IMR-90 (cell line): Measurements from ENCODE around the gene SRSF7. TPM values are rescaled to one million over a fixed set of nuclear protein-coding genes. Genes with fewer than 3 reads are reported as not detected.
A peak's percentile ranks its signal among the peaks of the same experiment; 100 is the strongest.

Source experiments
- ATAC-seq: fragments of 200-7000 bp; cut with Tn5 transposase; 2 replicates; pipeline ENCODE4 v1.9.1; 2020; ENCODE audit warnings: low read depth, mild to moderate bottlenecking, moderate library complexity
- BruUV-seq: library from RNA; stranded (reverse); fragments of 400-500 nt; replicated peaks from 2 replicates; lab custom pipeline; 2021; lab: Mats Ljungman, UMichigan
- CTCF ChIA-PET: fragments of 300-600 bp; formaldehyde crosslinking; extraction: SDS; loops from one replicate; lab custom pipeline; 2021; ENCODE audit warnings: antibody characterized with exemption; lab: Yijun Ruan, JAX
- POLR2A ChIA-PET: fragments of 300-600 bp; sonication (Branson Sonifier 250); formaldehyde crosslinking; loops from one replicate; lab custom pipeline; 2022; ENCODE audit warnings: antibody characterized with exemption; ENCODE audit not compliant: unreplicated experiment; lab: Charles Lee
- DNase-seq: peaks from one replicate; pipeline ENCODE4 v3.0.0; 2013
- H2AFZ ChIP-seq: replicated peaks from 2 replicates; pipeline ENCODE3; 2013; ENCODE audit warnings: low read length, mild to moderate bottlenecking; ENCODE audit not compliant: poor library complexity
- H2AK5ac ChIP-seq: 2 replicates; pipeline ENCODE4 v1.6.1; 2013; ENCODE audit warnings: low read depth, low read length, inconsistent platforms
- H2AK9ac ChIP-seq: replicated peaks from 2 replicates; pipeline ENCODE3; 2013; ENCODE audit warnings: mild to moderate bottlenecking, low read depth, low read length, moderate library complexity; ENCODE audit not compliant: poor library complexity
- H2BK120ac ChIP-seq: 2 replicates; pipeline ENCODE4 v1.6.1; 2013; ENCODE audit warnings: low read depth, low read length, inconsistent platforms
- H2BK15ac ChIP-seq: 3 replicates; pipeline ENCODE4 v1.6.1; 2013; ENCODE audit warnings: low read depth, low read length, inconsistent platforms
- H2BK20ac ChIP-seq: 2 replicates; pipeline ENCODE4 v1.6.1; 2013; ENCODE audit warnings: low read depth, mild to moderate bottlenecking, inconsistent platforms, low read length, moderate library complexity
- H2BK5ac ChIP-seq: 2 replicates; pipeline ENCODE4 v1.6.1; 2013; ENCODE audit warnings: mild to moderate bottlenecking, low read depth, low read length, inconsistent platforms; ENCODE audit not compliant: poor library complexity, severe bottlenecking
- H3K14ac ChIP-seq: replicated peaks from 2 replicates; pipeline ENCODE4 v1.6.1; 2013; ENCODE audit warnings: low read depth, low read length, inconsistent platforms
- H3K18ac ChIP-seq: 2 replicates; pipeline ENCODE4 v1.6.1; 2013; ENCODE audit warnings: low read depth, low read length, control low read depth
- H3K23ac ChIP-seq: 2 replicates; pipeline ENCODE4 v1.6.1; 2013; ENCODE audit warnings: low read depth, low read length, inconsistent platforms
- H3K27ac ChIP-seq: 2 replicates; pipeline ENCODE4 v1.5.1; 2013; ENCODE audit warnings: mild to moderate bottlenecking, control low read depth, low read length; ENCODE audit not compliant: insufficient read depth
- H3K27me3 ChIP-seq: 2 replicates; pipeline ENCODE4 v1.6.1; 2013; ENCODE audit warnings: low read length; ENCODE audit not compliant: control insufficient read depth, insufficient read depth
- H3K36me3 ChIP-seq: 2 replicates; pipeline ENCODE4 v1.6.1; 2013; ENCODE audit warnings: low read length, mixed read lengths; ENCODE audit not compliant: control insufficient read depth, insufficient read depth
- H3K4ac ChIP-seq: 2 replicates; pipeline ENCODE4 v1.6.1; 2013; ENCODE audit warnings: low read depth, low read length, inconsistent platforms
- H3K4me1 ChIP-seq: 2 replicates; pipeline ENCODE4 v1.6.1; 2013; ENCODE audit warnings: low read length, mixed read lengths; ENCODE audit not compliant: control insufficient read depth, insufficient read depth
- H3K4me2 ChIP-seq: 2 replicates; pipeline ENCODE4 v1.6.1; 2013; ENCODE audit warnings: low read depth, mild to moderate bottlenecking, control low read depth, low read length, moderate library complexity
- H3K4me3 ChIP-seq: 2 replicates; pipeline ENCODE4 v1.5.1; 2013; ENCODE audit warnings: low read depth, mild to moderate bottlenecking, control low read depth, low read length, moderate library complexity; ENCODE audit not compliant: insufficient read depth
- H3K56ac ChIP-seq: 2 replicates; pipeline ENCODE4 v1.6.1; 2013; ENCODE audit warnings: low read length, inconsistent platforms; ENCODE audit not compliant: insufficient read depth; ENCODE audit errors: extremely low read depth
- H3K79me1 ChIP-seq, 2 experiments: 2 replicates each; pipeline ENCODE4 v1.6.1; 2013; ENCODE audit warnings: low read length in 2 of 2, inconsistent platforms in 1 of 2, low read depth in 1 of 2
- H3K9ac ChIP-seq: 2 replicates; pipeline ENCODE4 v1.6.1; 2013; ENCODE audit warnings: low read depth, low read length, control low read depth
- H3K9me1 ChIP-seq: 2 replicates; pipeline ENCODE4 v1.6.1; 2013; ENCODE audit warnings: low read length, inconsistent platforms; ENCODE audit not compliant: insufficient read depth
- H3K9me3 ChIP-seq: 2 replicates; pipeline ENCODE4 v1.6.1; 2013; ENCODE audit warnings: low read length; ENCODE audit not compliant: control insufficient read depth, insufficient read depth
- H4K20me1 ChIP-seq: 2 replicates; pipeline ENCODE4 v1.6.1; 2013; ENCODE audit warnings: low read length, inconsistent platforms; ENCODE audit not compliant: insufficient read depth
- H4K5ac ChIP-seq: 2 replicates; pipeline ENCODE4 v1.6.1; 2013; ENCODE audit warnings: mild to moderate bottlenecking, low read depth, low read length, control low read depth
- H4K8ac ChIP-seq, 2 experiments: 2 replicates each; pipeline ENCODE4 v1.6.1; 2013; ENCODE audit warnings: low read depth in 2 of 2, low read length in 2 of 2, control low read depth in 1 of 2, inconsistent platforms in 1 of 2
- H4K91ac ChIP-seq: 2 replicates; pipeline ENCODE4 v1.6.1; 2013; ENCODE audit warnings: low read depth, low read length, inconsistent platforms; ENCODE audit not compliant: insufficient read depth
- CEBPB ChIP-seq: IDR thresholded peaks from 2 replicates; pipeline ENCODE4 v1.6.1; 2012; ENCODE audit warnings: low read depth, low read length, improper control_type of control experiment
- NFE2L2 ChIP-seq: fragments of 150-350 bp; IDR thresholded peaks from 2 replicates; pipeline ENCODE4 v1.6.1; 2016; ENCODE audit warnings: low read depth, mild to moderate bottlenecking, low read length
- RAD21 ChIP-seq: IDR thresholded peaks from 2 replicates; pipeline ENCODE4 v1.6.1; 2012; ENCODE audit warnings: low read length, improper control_type of control experiment
- RCOR1 ChIP-seq: IDR thresholded peaks from 2 replicates; pipeline ENCODE4 v1.6.1; 2012; ENCODE audit warnings: mild to moderate bottlenecking, low read length, improper control_type of control experiment; ENCODE audit not compliant: insufficient replicate concordance
- RFX5 ChIP-seq: IDR thresholded peaks from 2 replicates; pipeline ENCODE4 v1.8.0; 2012; ENCODE audit warnings: low read depth, mild to moderate bottlenecking, low read length, moderate library complexity
- WGBS, 2 experiments: methylation state at CpG; one replicate each; pipeline versions ENCODE4 v1.1.5 to v1.1.7; 2013; ENCODE audit warnings: missing lambda C conversion rate in 2 of 2; ENCODE audit not compliant: insufficient read length in 1 of 2; ENCODE audit errors: extremely low coverage in 2 of 2; 5-methylcytosine and 5-hydroxymethylcytosine counted together
- dilution Hi-C: fragments of 300-500 bp; cut with HindIII; formaldehyde crosslinking; loops from one replicate; pipeline ENCODE4 v1.14.3; 2018; ENCODE audit warnings: low sequenced_read_pairs; ENCODE audit not compliant: unreplicated experiment
- in situ Hi-C: fragments of 300-500 bp; cut with MboI; formaldehyde crosslinking; loops from 3 replicates; pipeline ENCODE4 v1.14.3; 2019; ENCODE audit warnings: low sequenced_read_pairs, inconsistent platforms, mixed read lengths
- intact Hi-C: fragments of 100-400 bp; cut with micrococcal nuclease; formaldehyde crosslinking; loops from 2 replicates; pipeline ENCODE4 v1.10.0; 2022
- polyA plus RNA-seq, 3 experiments: library from polyadenylated mRNA; depleted of rRNA; stranded (reverse); fragments of >200 nt; gene quantifications; 2 replicates each; pipeline ENCODE4 v1.2.3, GENCODE V29; 2012; ENCODE audit warnings: low replicate concordance in 1 of 3
- total RNA-seq: library from RNA; depleted of rRNA; stranded (reverse); fragments of >200 nt; gene quantifications from 2 replicates; pipeline ENCODE4 v1.2.3, GENCODE V29; 2012

The SRSF7 gene
- total and polyA plus RNA-seq, 2 of the 4 experiments (the other 2 are of a cell fraction): 148 to 191 TPM

DNA sequence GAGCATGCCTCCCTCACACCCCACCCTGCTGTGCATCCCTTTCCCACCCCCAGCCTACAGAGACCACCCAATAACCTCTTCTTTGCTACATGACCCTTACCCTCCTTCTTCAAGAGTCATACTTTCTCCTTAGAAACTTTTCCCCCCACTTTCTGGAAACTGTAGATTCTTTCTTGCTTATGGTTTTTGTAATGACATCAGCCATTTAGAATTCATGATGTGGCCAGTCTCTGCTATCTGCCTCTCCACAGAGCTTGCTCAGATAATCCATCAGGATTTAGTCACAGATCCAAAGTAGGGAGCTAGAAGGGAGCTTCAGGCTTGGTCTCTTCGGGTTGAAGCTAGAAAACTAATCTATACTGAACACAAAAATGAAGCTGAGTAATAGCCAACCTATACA, 48.7 kb downstream of the SRSF7 start (continued):
- 0 out of 2 replicates have a peak, but pooled peaks have one; percentile 9 for TF ChIP-seq NFE2L2

DNA sequence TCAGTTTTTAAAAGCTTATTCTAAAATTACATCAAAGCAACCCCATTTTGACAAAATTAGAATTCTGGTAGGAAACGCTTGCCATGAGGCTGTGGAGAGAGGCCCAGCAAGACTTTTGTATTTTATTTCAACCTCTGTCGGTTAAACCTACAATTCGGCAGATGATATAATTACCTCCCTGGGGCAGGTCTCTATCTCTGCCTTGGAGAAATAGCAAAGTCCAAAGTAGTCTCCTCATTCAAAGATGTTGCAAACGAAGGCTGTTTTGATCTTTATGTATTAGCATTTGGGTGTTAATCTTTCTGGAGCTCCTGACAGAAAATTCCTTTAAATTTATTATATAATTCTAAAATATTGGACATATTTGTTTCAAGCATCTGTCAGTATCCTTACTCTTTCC, 49.6 kb downstream of the SRSF7 start:
- H2BK5ac ChIP-seq: peak overlapping the region; percentile 98
- intact Hi-C loops (no loop called here), in situ Hi-C loops (no loop called here), dilution Hi-C loops (no loop called here)
- H3K79me1 ChIP-seq: peaks cover 5 to 24% of the 10 kb centered on the region in 2 experiments
- no peak overlapping the region for H2BK15ac ChIP-seq
- H3K27me3 ChIP-seq: no peaks in the 10 kb centered on the region
- ChIA-PET POLR2A (no interaction called here), CTCF (no interaction called here)
- 0 out of 2 replicates have a peak overlapping the region, but pooled peaks have one; percentile 24 for H3K14ac ChIP-seq
- 100% methylated on average over 1 of the region's 4 CpGs; no CpG with 5 or more reads in 1 of the 2 experiments for WGBS, 2 experiments
- H3K9ac ChIP-seq: no peak overlapping the region
- peak overlapping the region; percentile 62; the same call in 1 of the 2 replicates for H4K5ac ChIP-seq
- peak overlapping the region; percentile 48; the same call in 1 of the 2 replicates for H3K4ac ChIP-seq
- 0 out of 2 replicates have a peak overlapping the region, but pooled peaks have one; percentile 9 for H3K56ac ChIP-seq
- no peak overlapping the region for H2AK9ac ChIP-seq
- H4K91ac ChIP-seq: peak overlapping the region; percentile 73
- peak overlapping the region; percentile 86 for H2BK120ac ChIP-seq
- H3K23ac ChIP-seq: no peak overlapping the region
- H2AK5ac ChIP-seq: no peak overlapping the region
- H3K4me3 ChIP-seq: no peak overlapping the region
- BruUV-seq: no TSS peak
- H2BK20ac ChIP-seq: peak overlapping the region; percentile 54; the same call in 1 of the 2 replicates
- peak overlapping the region; percentile 82; the same call in 1 of the 2 replicates for H3K18ac ChIP-seq
- DNase-seq (no peak), ATAC-seq (no peak)
- no peak overlapping the region for H3K4me2 ChIP-seq
- no peaks in the 10 kb centered on the region for H3K9me3 ChIP-seq
- H4K20me1 ChIP-seq: no peaks in the 10 kb centered on the region
- TF ChIP-seq RCOR1 (no peak), RAD21 (no peak), CEBPB (no peak), RFX5 (no peak)
- H2AFZ ChIP-seq: no peak overlapping the region
- H3K27ac ChIP-seq: peak overlapping the region; percentile 48; the same call in 1 of the 2 replicates
- H4K8ac ChIP-seq: peak overlapping the region; percentile 14 to 95; a peak in 3 of 4 replicates
- H3K36me3 ChIP-seq: no peaks in the 10 kb centered on the region
- H3K4me1 ChIP-seq: peaks cover 19% of the 10 kb centered on the region
- peaks cover 13% of the 10 kb centered on the region for H3K9me1 ChIP-seq
